B cell (primary cell): ENCODE measurements around the gene DHX36.

Source experiments
- CTCF ChIP-seq: fragments of 200-600 bp; IDR thresholded peaks from one replicate; pipeline ENCODE4 v1.8.0; 2022; ENCODE audit warnings: antibody characterized with exemption, mild to moderate bottlenecking
- EZH2 ChIP-seq: IDR thresholded peaks from 2 replicates; pipeline ENCODE4 v1.6.1; 2012; ENCODE audit warnings: borderline replicate concordance, low read depth, mild to moderate bottlenecking, moderate library complexity, low read length; ENCODE audit not compliant: insufficient read depth, poor library complexity, severe bottlenecking

GRCh38 chr3:154224866-154225265 is 99.4 kb downstream of the DHX36 start:
- TF ChIP-seq EZH2: no peak
- no peak for TF ChIP-seq CTCF
